Activated effector memory CD4-positive, alpha-beta T cell treated with anti-CD3 and anti-CD28 coated beads, Interleukin-2, amount 50 U/mL, for 16 hours (primary cell): ENCODE measurements around the gene TBC1D3E.
A peak's percentile ranks its signal among the peaks of the same experiment; 100 is the strongest.
"Not testable (repeated sequence)": the region's sequence is repeated elsewhere in the genome, so short reads cannot be mapped to it uniquely, and the experiment has no call there.

ENCODE experiments used
- DNase-seq: peaks from one replicate; pipeline ENCODE4 v3.0.0-alpha.2; 2020

Gene TBC1D3E

DNA sequence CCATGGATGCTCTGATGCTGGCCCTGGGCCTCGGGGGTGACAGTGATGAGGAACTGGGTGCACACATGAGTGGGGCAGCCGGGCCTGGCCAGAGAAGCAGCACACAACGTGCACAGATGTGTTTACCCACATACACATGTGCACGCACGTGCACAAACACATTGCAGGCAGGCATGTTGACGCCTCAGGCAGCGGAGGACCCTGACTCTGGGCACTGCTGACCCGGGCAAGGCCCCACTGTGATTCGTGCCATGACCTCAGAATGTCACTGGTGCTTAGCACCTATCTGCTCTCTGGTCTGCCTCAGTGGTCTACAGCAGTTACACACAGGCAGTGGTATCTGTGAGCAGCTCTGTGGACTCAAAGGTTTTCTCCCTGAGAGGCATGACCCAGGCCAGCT, at the start of gene TBC1D3E:
Gene TBC1D3E, plus strand, starts transcription at position 301 of the 400 bp plus-strand sequence. CDS start 1,545 bp downstream, outside the sequence.
- not testable (repeated sequence) for DNase-seq

DNA sequence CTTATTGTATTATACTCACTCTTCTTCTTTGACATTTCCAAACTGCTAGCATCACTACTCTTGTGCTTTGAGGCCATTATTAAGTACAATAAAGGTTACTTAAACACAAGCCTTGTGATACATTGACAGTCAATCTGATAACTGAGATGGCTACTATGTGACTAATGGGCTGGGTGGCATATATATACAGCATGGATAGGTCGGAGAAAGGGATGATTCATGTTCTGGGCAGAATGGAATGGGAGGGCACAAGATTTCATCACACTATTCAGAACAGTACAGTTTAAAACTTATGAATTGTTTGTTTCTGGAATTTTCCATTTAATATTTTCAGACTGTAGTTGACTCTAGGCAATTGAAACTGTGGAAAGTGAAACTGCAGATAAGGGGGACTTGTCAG, 40.4 kb upstream of the TBC1D3E start:
- DNase-seq = not testable (repeated sequence)

DNA sequence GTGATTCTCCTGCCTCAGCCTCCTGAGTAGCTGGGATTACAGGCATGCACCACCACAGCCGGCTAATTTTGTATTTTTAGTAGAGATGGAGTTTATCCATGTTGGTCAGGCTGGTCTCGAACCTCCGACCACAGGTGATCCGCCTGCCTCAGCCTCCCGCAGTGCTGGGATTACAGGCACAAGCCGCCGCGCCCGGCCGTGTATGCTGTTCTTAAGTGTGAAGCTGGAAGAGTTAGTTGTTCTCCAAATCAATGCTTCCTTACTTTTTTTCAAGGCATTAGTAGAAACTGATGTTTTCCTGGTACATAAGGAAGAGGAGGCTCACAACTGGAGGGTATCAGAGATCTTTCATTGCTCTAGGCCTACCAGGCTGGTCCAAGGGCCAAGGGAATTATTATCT, 39.6 kb upstream of the TBC1D3E start:
- DNase-seq = peak; percentile 16

DNA sequence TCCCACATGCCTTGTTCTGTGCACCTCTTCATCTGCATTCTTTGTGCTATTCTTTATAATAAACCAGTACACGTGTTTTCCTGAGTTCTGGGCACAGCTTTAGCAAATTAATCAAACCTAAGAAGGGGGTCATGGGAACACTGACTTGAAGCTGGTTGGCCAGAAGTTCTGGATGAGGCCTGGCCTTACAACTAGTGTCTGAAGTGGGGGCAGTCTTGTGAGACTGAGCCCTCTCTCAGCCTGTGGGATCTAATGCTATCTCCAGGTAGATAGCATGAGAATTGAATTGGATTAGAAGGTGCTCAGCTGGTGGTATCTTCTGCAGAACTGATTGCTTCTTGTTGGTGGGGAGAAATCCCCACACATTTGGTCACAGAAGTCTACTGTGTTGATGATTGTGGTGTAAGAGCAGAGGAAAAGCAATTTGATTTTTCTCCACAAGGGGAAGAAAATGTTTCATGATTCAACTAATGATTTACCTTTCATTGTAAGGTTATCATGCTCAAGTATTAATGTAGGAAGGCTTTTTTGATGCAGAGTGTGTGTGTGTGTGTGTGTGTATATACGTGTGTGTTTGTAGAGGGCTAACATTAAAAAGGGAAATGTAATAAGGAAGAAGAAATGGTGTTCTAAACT, 33.6 kb upstream of the TBC1D3E start:
- not testable (repeated sequence) for DNase-seq

DNA sequence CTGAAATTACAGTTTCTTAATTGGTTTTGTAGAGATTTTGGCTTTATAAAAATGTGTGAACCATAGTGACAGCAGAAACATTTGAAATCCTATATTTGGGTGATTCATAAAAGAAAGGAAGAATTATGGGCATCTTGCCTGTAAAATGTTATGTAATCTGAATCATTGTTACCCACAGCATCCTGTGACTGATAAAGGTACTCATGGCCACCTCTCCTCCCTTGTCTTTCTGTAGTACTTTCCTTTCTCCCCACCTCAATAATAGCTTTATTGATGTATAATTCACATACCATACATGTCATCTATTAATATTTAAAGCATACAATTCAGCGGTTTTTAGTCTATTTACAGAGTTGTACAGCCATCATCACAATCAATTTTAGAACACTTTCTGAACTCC, 28.5 kb upstream of the TBC1D3E start:
- not testable (repeated sequence) for DNase-seq

DNA sequence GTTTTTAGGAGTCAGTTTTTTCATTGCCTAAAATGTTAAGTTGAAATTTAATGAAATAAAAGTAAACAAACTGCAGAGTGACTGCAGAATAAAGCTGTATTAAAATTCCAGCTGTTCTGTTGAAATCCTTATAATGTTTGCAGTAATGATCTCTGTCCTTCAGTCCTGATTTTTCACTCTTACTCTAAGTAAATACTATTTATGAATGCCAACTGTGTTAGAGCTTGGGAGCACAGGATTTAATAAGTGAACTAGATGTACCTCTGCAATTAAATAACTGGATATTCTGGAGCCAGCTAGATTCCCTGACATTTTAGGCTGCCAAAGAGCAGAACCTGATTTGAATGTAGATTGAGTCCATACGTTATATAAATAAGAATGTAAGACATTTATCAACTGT, 7.9 kb upstream of the TBC1D3E start:
- DNase-seq = not testable (repeated sequence)

DNA sequence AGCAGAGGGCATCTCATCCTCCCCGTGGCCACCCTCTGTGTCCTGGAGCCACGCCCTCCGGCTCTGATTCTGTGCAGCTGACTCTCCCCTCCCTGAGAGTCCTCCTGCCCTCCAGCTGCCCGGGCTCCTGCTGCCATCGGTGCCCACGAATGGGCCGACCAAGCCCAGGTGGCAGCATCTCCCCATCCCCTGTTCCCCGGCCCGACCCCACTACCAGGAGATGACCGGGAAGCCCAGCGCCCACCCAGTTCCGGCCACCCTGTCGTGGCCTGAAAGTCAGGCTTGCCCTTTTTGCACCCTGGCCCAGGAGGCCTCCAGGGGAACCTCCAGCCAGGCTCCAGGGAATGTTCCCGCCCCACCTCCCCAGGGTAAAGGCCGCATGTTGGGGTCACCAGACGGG, 7.1 kb downstream of the TBC1D3E start:
- not testable (repeated sequence) for DNase-seq
